CD14-positive monocyte (primary cell): Measurements from ENCODE around the gene TRPM5. TPM values are rescaled to one million over a fixed set of nuclear protein-coding genes. Genes with fewer than 3 reads are reported as not detected.

ENCODE experiments used
- DNase-seq, 3 donors: peaks; one replicate each; pipeline ENCODE4 v3.0.0-alpha.2; 2011 to 2022
- H2AFZ ChIP-seq: 2 replicates; pipeline ENCODE4 v1.6.0; 2012; ENCODE audit warnings: mild to moderate bottlenecking, low read depth, low read length, inconsistent platforms; ENCODE audit not compliant: insufficient read depth, poor library complexity, severe bottlenecking
- H3K27ac ChIP-seq, 2 donors: 1 replicate in 1 of 2; 2 replicates in 1 of 2; pipeline ENCODE4 v1.5.1; 2012 to 2013; ENCODE audit warnings: low read length in 2 of 2, control low read depth in 1 of 2, inconsistent platforms in 1 of 2, low read depth in 1 of 2, mild to moderate bottlenecking in 1 of 2
- H3K27me3 ChIP-seq, 2 donors: one replicate each; pipeline versions ENCODE4 v1.6.0 to v1.6.1; 2011 to 2013; ENCODE audit warnings: low read length in 2 of 2; ENCODE audit not compliant: control insufficient read depth in 2 of 2, insufficient read depth in 2 of 2
- H3K36me3 ChIP-seq, 2 donors: replicated peaks in 1 of 2; 1 replicate in 1 of 2; 2 replicates in 1 of 2; pipeline versions ENCODE4 v1.5.1 to v1.6.1; 2012 to 2013; ENCODE audit warnings: low read length in 2 of 2, control low read depth in 1 of 2, inconsistent platforms in 1 of 2, mild to moderate bottlenecking in 1 of 2; ENCODE audit not compliant: insufficient read depth in 2 of 2, control insufficient read depth in 1 of 2
- H3K4me1 ChIP-seq, 2 donors: 1 replicate in 1 of 2; 2 replicates in 1 of 2; pipeline versions ENCODE4 v1.5.1 to v1.6.1; 2012 to 2013; ENCODE audit warnings: low read length in 2 of 2, control low read depth in 1 of 2, inconsistent platforms in 1 of 2, mild to moderate bottlenecking in 1 of 2, moderate library complexity in 1 of 2; ENCODE audit not compliant: insufficient read depth in 2 of 2, control insufficient read depth in 1 of 2
- H3K4me2 ChIP-seq: replicated peaks from 2 replicates; pipeline ENCODE3; 2012; ENCODE audit warnings: low read length, moderate library complexity, mild to moderate bottlenecking; ENCODE audit not compliant: poor library complexity, severe bottlenecking; ENCODE audit errors: extremely low read depth
- H3K4me3 ChIP-seq, 3 experiments: fragments of 200-600 bp in 1 of 3; sonication (generic) in 1 of 3; replicated peaks in 1 of 3; 1 replicate in 2 of 3; 2 replicates in 1 of 3; pipeline ENCODE4 v1.5.1; 2011 to 2013; ENCODE audit warnings: low read length in 3 of 3, mild to moderate bottlenecking in 3 of 3, control low read depth in 2 of 3, low read depth in 2 of 3, inconsistent platforms in 1 of 3, moderate library complexity in 1 of 3
- H3K79me2 ChIP-seq: 2 replicates; pipeline ENCODE4 v1.6.0; 2012; ENCODE audit warnings: mild to moderate bottlenecking, control low read depth, inconsistent platforms, low read length, moderate library complexity; ENCODE audit not compliant: insufficient read depth
- H3K9ac ChIP-seq: 2 replicates; pipeline ENCODE4 v1.6.0; 2017; ENCODE audit warnings: low read length, mild to moderate bottlenecking; ENCODE audit not compliant: insufficient read depth, poor library complexity, severe bottlenecking
- H3K9me3 ChIP-seq, 2 donors: replicated peaks in 1 of 2; 1 replicate in 1 of 2; 2 replicates in 1 of 2; pipeline versions ENCODE4 v1.5.1 to v1.6.1; 2012 to 2013; ENCODE audit warnings: low read length in 2 of 2, control low read depth in 1 of 2; ENCODE audit not compliant: control insufficient read depth in 1 of 2, insufficient read depth in 1 of 2
- H4K20me1 ChIP-seq: 2 replicates; pipeline ENCODE4 v1.6.0; 2012; ENCODE audit warnings: mild to moderate bottlenecking, low read length, control low read depth, moderate library complexity; ENCODE audit not compliant: insufficient read depth
- H3K27ac Mint-ChIP-seq, 7 donors: one replicate each; pipeline ENCODE4 v1.8.0; 2020; ENCODE audit warnings: mild to moderate bottlenecking in 7 of 7, mixed read lengths in 7 of 7, moderate library complexity in 6 of 7, inconsistent platforms in 2 of 7
- H3K27me3 Mint-ChIP-seq, 3 donors: one replicate each; pipeline ENCODE4 v1.8.0; 2021 to 2022; ENCODE audit warnings: low read depth in 3 of 3, mild to moderate bottlenecking in 3 of 3, mixed read lengths in 3 of 3, moderate library complexity in 3 of 3, inconsistent platforms in 1 of 3
- H3K36me3 Mint-ChIP-seq, 2 donors: one replicate each; pipeline ENCODE4 v1.8.0; 2020; ENCODE audit warnings: mixed read lengths in 2 of 2, inconsistent platforms in 1 of 2, mild to moderate bottlenecking in 1 of 2
- H3K4me1 Mint-ChIP-seq: one replicate; pipeline ENCODE4 v1.8.0; 2020; ENCODE audit warnings: mild to moderate bottlenecking, mixed read lengths
- H3K4me3 Mint-ChIP-seq, 2 donors: one replicate each; pipeline ENCODE4 v1.8.0; 2020; ENCODE audit warnings: mild to moderate bottlenecking in 2 of 2, mixed read lengths in 2 of 2, moderate library complexity in 1 of 2
- H3K9me3 Mint-ChIP-seq, 7 donors: one replicate each; pipeline ENCODE4 v1.8.0; 2020 to 2022; ENCODE audit warnings: mixed read lengths in 7 of 7, mild to moderate bottlenecking in 6 of 7, moderate library complexity in 6 of 7, inconsistent platforms in 2 of 7
- WGBS: methylation state at CpG from one replicate; pipeline ENCODE4 v1.1.5; 2013; ENCODE audit warnings: missing lambda C conversion rate; ENCODE audit not compliant: insufficient coverage; 5-methylcytosine and 5-hydroxymethylcytosine counted together
- intact Hi-C, 2 donors: fragments of 100-400 bp; cut with micrococcal nuclease; formaldehyde crosslinking; loops; one replicate each; pipeline versions ENCODE4 v1.15.0 to v1.15.1; 2023
- polyA plus RNA-seq, 3 donors: library from polyadenylated mRNA; depleted of rRNA in 1 of 3; unstranded in 2 of 3; stranded (reverse) in 1 of 3; fragments of 300-500 nt in 2 of 3; fragments of >200 nt in 1 of 3; fragmentation: Illumina TruSeq in 2 of 3; gene quantifications; 1 replicate in 2 of 3; 2 replicates in 1 of 3; pipeline ENCODE4 v1.2.3, GENCODE V29; 2012 to 2021
- TF ChIP-seq, protein P1 (sequence below): fragments of 200-600 bp; IDR thresholded peaks from one replicate; pipeline ENCODE4 v1.8.0; 2022; ENCODE audit warnings: antibody characterized with exemption, mild to moderate bottlenecking

TRPM5 gene
- polyA plus RNA-seq, 3 donors = 0.03 TPM; not detected in 2

DNA sequence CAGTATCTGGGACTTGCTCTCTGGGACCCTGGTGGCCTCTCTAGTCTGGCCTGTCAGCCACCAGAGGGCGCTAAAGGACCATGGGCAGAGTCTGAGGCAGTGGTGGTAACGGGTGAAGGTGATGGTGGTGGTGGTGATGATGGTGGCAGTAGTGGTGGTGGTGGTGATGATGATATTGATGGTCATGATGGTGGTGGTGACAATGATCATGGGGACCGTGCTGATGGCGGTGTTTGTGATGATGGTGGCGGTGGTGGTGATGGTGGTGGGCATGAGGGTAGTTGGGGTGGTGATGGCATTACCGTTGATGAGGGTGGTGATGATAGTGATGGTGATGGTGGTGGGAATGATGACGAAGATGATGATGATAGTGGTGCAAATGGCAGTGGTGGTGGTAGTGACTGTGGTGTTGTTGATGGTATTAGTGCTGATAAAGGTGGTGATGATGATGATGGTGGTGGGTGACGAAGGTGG lies 16.0 kb downstream of the TRPM5 start:
- Histone ChIP-seq H3K4me3 (no peak overlapping the region), H3K36me3 (no peaks in the 10 kb centered on the region), H3K79me2 (no peaks in the 10 kb centered on the region), H3K27ac (no peak overlapping the region), H2AFZ (no peak overlapping the region), H3K9ac (no peak overlapping the region), H3K4me1 (no peaks in the 10 kb centered on the region), H3K4me2 (no peak overlapping the region), H4K20me1 (no peaks in the 10 kb centered on the region), H3K27me3 (no peaks in the 10 kb centered on the region), H3K9me3 (no peaks in the 10 kb centered on the region)
- Mint-ChIP-seq H3K36me3 (no peaks in the 10 kb centered on the region), H3K9me3 (peaks cover 0 to 3% (median 0%) of the 10 kb centered on the region in 7 donors), H3K27me3 (peaks cover 0 to 8% (median 7%) of the 10 kb centered on the region in 3 donors), H3K4me3 (no peak overlapping the region), H3K27ac (no peak overlapping the region), H3K4me1 (no peaks in the 10 kb centered on the region)
- TF ChIP-seq, protein P1, sequence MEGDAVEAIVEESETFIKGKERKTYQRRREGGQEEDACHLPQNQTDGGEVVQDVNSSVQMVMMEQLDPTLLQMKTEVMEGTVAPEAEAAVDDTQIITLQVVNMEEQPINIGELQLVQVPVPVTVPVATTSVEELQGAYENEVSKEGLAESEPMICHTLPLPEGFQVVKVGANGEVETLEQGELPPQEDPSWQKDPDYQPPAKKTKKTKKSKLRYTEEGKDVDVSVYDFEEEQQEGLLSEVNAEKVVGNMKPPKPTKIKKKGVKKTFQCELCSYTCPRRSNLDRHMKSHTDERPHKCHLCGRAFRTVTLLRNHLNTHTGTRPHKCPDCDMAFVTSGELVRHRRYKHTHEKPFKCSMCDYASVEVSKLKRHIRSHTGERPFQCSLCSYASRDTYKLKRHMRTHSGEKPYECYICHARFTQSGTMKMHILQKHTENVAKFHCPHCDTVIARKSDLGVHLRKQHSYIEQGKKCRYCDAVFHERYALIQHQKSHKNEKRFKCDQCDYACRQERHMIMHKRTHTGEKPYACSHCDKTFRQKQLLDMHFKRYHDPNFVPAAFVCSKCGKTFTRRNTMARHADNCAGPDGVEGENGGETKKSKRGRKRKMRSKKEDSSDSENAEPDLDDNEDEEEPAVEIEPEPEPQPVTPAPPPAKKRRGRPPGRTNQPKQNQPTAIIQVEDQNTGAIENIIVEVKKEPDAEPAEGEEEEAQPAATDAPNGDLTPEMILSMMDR = peak; percentile 91
- intact Hi-C loops = loop anchor here (1.0 to 2.0 kb wide), 3 partner anchors 99 to 460 kb away; no protein-coding TSS in a partner anchor
- peak; percentile 72 to 80 (median 74) for DNase-seq
- 52% methylated on average over 8 of the region's 8 CpGs for WGBS

DNA sequence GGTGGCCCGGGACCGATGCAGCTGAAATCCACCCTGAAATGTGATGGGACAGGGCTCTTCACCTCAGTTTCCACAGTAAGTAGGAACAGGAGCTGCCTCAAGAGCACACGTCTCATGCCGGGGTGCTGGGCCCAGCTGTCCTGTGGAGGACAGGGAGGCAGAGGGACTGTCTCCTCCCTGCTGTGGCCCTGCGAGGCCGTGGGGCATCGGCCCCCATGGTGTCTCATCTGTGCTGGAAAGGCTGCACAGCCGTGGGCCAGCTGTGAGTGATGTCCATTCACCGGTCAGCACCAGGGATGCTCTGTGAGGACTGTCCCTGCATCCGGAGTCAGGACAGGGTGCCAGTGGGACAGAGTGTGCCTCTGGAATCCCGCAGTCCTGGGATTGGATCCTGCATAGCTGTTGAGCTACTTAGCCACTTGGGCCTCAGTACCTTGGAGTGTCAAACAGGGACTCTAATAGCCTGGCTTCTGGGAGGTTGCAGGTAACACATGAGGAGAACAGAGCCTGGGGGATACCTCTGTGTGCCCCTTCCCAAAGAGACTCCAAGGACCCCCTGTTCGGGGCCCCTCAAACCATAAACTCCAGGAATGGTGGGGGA lies 16.5 kb downstream of the TRPM5 start:
- no peak for DNase-seq
- no peak overlapping the region for H3K27ac Mint-ChIP-seq
- H3K4me2 ChIP-seq = no peak overlapping the region

More for the DNA sequence above, 16.5 kb downstream of the TRPM5 start:
- Histone ChIP-seq H3K27me3 (no peaks in the 10 kb centered on the region), H3K27ac (no peak overlapping the region), H3K36me3 (no peaks in the 10 kb centered on the region), H3K9ac (no peak overlapping the region), H3K79me2 (no peaks in the 10 kb centered on the region), H3K9me3 (no peaks in the 10 kb centered on the region), H4K20me1 (no peaks in the 10 kb centered on the region), H2AFZ (no peak overlapping the region), H3K4me1 (no peaks in the 10 kb centered on the region), H3K4me3 (no peak overlapping the region)
- no peaks in the 10 kb centered on the region for H3K36me3 Mint-ChIP-seq
- H3K27me3 Mint-ChIP-seq = peaks cover 0 to 12% (median 9%) of the 10 kb centered on the region in 3 donors
- H3K9me3 Mint-ChIP-seq = peaks cover 0 to 3% (median 0%) of the 10 kb centered on the region in 7 donors
- WGBS = 82% methylated on average over 11 of the region's 12 CpGs
- no peaks in the 10 kb centered on the region for H3K4me1 Mint-ChIP-seq
- TF ChIP-seq, protein P1 = no peak
- intact Hi-C loops = loop anchor here (1.0 to 2.0 kb wide), 3 partner anchors 99 to 461 kb away; no protein-coding TSS in a partner anchor
- H3K4me3 Mint-ChIP-seq = no peak overlapping the region
